ENCODE results near the gene SLC2A6. TPM values are rescaled to one million over a fixed set of nuclear protein-coding genes. Genes with fewer than 3 reads are reported as not detected.
A peak's percentile ranks its signal among the peaks of the same experiment; 100 is the strongest.

Gene SLC2A6
- total RNA-seq, 1 donor from 2014 or later: 10.5 TPM

DNA sequence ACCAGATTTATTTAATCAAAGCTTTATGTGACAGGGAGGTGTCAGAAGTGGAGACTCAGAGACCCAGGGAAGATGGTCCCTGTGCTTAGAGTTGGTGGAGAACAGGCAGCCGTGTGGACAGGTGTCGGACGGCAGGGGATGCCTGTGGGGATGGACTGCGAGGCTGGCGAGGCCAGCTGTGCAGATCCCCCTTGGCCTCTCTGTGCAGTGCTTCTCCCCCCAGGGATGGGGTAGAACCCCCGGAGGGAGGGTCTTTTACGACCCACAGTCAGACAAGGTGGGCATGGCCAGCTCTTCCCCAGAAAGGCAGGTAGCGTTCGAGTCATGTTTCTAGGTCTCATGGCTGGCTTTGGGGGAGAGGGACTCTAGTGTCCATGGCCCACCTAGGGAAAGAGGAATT lies 4.7 kb upstream of the SLC2A6 start:
- intact Hi-C loops (cut with DNase I): no loop called here
- H3K27ac ChIP-seq: no peak overlapping the region
- peaks cover 19% of the 10 kb centered on the region for H3K4me1 ChIP-seq
- ATAC-seq (no peak), DNase-seq (peak; percentile 25)
- H3K27me3 ChIP-seq (ENCODE audit: low read depth): peaks cover 4% of the 10 kb centered on the region
- TF ChIP-seq CTCF (IDR thresholded peaks at IDR 0.05): no peak
- no peak overlapping the region for H3K4me3 ChIP-seq
- H3K9me3 ChIP-seq: no peaks in the 10 kb centered on the region
- no peaks in the 10 kb centered on the region for H3K36me3 ChIP-seq

DNA sequence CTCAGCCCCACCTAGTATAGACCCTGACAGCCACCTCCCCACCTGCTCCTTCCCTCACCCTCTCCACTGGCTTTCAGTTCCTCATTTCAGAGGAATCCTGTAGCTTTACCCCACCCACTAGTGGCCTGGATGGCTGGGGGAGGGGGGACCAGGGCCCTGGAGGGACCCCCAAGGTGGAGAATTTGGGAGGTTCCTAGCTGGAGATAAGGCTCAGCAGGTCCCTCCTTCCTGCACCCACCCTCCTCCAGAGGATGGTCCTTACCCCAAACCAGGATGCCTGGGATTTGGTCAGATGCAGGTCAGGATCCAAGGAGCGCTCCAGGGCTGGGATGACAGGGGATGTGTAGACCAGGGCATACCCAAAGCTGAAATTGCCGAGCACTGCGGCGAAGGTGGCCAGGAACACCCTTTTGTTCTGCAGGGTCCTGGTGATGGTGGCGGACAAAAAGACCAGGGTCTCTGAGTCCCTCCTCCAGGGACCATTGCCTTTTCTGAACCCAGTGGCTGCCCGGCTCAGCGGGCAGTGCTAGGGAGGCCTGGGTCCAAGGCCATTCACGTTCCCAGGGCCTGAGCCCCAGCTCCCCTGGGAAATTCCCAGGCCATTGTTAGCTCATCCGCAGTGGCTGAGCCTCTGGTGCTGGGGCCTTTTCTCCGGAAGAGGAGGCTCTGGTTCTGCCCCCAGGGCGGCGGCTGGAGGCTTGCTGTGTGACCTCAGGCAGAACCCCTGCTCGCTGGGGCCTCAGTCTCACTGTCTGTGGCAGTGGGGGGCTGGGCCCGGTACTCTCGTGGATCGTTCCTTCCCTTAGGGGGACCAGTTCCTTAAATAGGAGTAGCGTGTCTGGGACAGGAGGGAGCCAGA lies 678 bp downstream of the SLC2A6 start:
- intact Hi-C loops (cut with DNase I): no loop called here
- no peak for TF ChIP-seq CTCF (IDR thresholded peaks at IDR 0.05)
- Histone ChIP-seq H3K4me3 (peak overlapping the region; percentile 72), H3K36me3 (peaks cover 14% of the 10 kb centered on the region), H3K27me3 (ENCODE audit: low read depth) (no peaks in the 10 kb centered on the region), H3K9me3 (no peaks in the 10 kb centered on the region), H3K27ac (peak overlapping the region; percentile 83), H3K4me1 (peaks cover 39% of the 10 kb centered on the region)
- DNase-seq (peak; percentile 30), ATAC-seq (peak; percentile 15 to 18)

DNA sequence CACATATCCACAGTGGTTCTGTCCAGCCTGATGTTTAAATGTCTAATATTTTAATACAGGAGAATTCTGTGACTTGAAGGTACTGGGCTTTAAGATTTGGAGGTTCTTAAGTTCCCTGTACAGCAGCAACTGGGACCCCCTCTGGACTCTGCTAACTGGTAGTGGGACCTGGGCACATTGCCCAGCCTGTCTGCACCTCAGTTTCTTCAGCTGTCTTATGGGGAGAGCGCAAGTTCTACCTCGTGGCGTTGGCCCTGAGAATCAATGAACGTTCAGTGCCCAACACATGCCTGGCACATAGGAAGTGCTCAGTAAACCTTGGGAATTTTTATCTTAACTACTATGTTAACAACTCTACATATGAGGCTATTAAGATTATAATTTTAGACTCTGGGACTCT lies 1.4 kb downstream of the SLC2A6 start:
- no peak overlapping the region for H3K27ac ChIP-seq

GRCh38 chr9:133476941-133477340 lies 2.0 kb downstream of the SLC2A6 start:
- ATAC-seq: no peak
- no peak for DNase-seq
- Histone ChIP-seq H3K36me3 (peaks cover 25% of the 10 kb centered on the region), H3K4me3 (no peak overlapping the region), H3K27ac (no peak overlapping the region), H3K9me3 (no peaks in the 10 kb centered on the region), H3K27me3 (ENCODE audit: low read depth) (no peaks in the 10 kb centered on the region), H3K4me1 (peaks cover 39% of the 10 kb centered on the region)
- intact Hi-C loops (cut with DNase I): no loop called here
- no peak for TF ChIP-seq CTCF (IDR thresholded peaks at IDR 0.05)

More for the DNA sequence above, 1.4 kb downstream of the SLC2A6 start:
- Histone ChIP-seq H3K4me3 (peak overlapping the region; percentile 72), H3K9me3 (no peaks in the 10 kb centered on the region), H3K4me1 (peaks cover 39% of the 10 kb centered on the region), H3K27me3 (ENCODE audit: low read depth) (no peaks in the 10 kb centered on the region), H3K36me3 (peaks cover 22% of the 10 kb centered on the region)
- intact Hi-C loops (cut with DNase I): no loop called here
- TF ChIP-seq CTCF (IDR thresholded peaks at IDR 0.05): no peak
- DNase-seq (no peak), ATAC-seq (no peak)

- Histone ChIP-seq H3K9me3 (no peaks in the 10 kb centered on the region), H3K4me3 (peak overlapping the region; percentile 19), H3K4me1 (peaks cover 39% of the 10 kb centered on the region), H3K36me3 (peaks cover 31% of the 10 kb centered on the region), H3K27me3 (ENCODE audit: low read depth) (no peaks in the 10 kb centered on the region), H3K27ac (no peak overlapping the region)
- ATAC-seq: peak in 1 of 2 donors; percentile 11
- DNase-seq: no peak
- intact Hi-C loops (cut with DNase I): no loop called here
- no peak for TF ChIP-seq CTCF (IDR thresholded peaks at IDR 0.05)
Observed at GRCh38 chr9:133476036-133476931, 2.6 kb downstream of the SLC2A6 start.
